CD14-positive monocyte (primary cell): ENCODE measurements around the gene HIBADH. TPM values are rescaled to one million over a fixed set of nuclear protein-coding genes. Genes with fewer than 3 reads are reported as not detected.

Experiments used
- DNase-seq, 3 donors: peaks; one replicate each; pipeline ENCODE4 v3.0.0-alpha.2; 2011 to 2022
- H2AFZ ChIP-seq: 2 replicates; pipeline ENCODE4 v1.6.0; 2012; ENCODE audit warnings: mild to moderate bottlenecking, low read depth, low read length, inconsistent platforms; ENCODE audit not compliant: insufficient read depth, poor library complexity, severe bottlenecking
- H3K27ac ChIP-seq, 2 donors: 1 replicate in 1 of 2; 2 replicates in 1 of 2; pipeline ENCODE4 v1.5.1; 2012 to 2013; ENCODE audit warnings: low read length in 2 of 2, control low read depth in 1 of 2, inconsistent platforms in 1 of 2, low read depth in 1 of 2, mild to moderate bottlenecking in 1 of 2
- H3K27me3 ChIP-seq, 2 donors: one replicate each; pipeline versions ENCODE4 v1.6.0 to v1.6.1; 2011 to 2013; ENCODE audit warnings: low read length in 2 of 2; ENCODE audit not compliant: control insufficient read depth in 2 of 2, insufficient read depth in 2 of 2
- H3K36me3 ChIP-seq, 2 donors: replicated peaks in 1 of 2; 1 replicate in 1 of 2; 2 replicates in 1 of 2; pipeline versions ENCODE4 v1.5.1 to v1.6.1; 2012 to 2013; ENCODE audit warnings: low read length in 2 of 2, control low read depth in 1 of 2, inconsistent platforms in 1 of 2, mild to moderate bottlenecking in 1 of 2; ENCODE audit not compliant: insufficient read depth in 2 of 2, control insufficient read depth in 1 of 2
- H3K4me1 ChIP-seq, 2 donors: 1 replicate in 1 of 2; 2 replicates in 1 of 2; pipeline versions ENCODE4 v1.5.1 to v1.6.1; 2012 to 2013; ENCODE audit warnings: low read length in 2 of 2, control low read depth in 1 of 2, inconsistent platforms in 1 of 2, mild to moderate bottlenecking in 1 of 2, moderate library complexity in 1 of 2; ENCODE audit not compliant: insufficient read depth in 2 of 2, control insufficient read depth in 1 of 2
- H3K4me2 ChIP-seq: replicated peaks from 2 replicates; pipeline ENCODE3; 2012; ENCODE audit warnings: low read length, moderate library complexity, mild to moderate bottlenecking; ENCODE audit not compliant: poor library complexity, severe bottlenecking; ENCODE audit errors: extremely low read depth
- H3K4me3 ChIP-seq, 3 experiments: fragments of 200-600 bp in 1 of 3; sonication (generic) in 1 of 3; replicated peaks in 1 of 3; 1 replicate in 2 of 3; 2 replicates in 1 of 3; pipeline ENCODE4 v1.5.1; 2011 to 2013; ENCODE audit warnings: low read length in 3 of 3, mild to moderate bottlenecking in 3 of 3, control low read depth in 2 of 3, low read depth in 2 of 3, inconsistent platforms in 1 of 3, moderate library complexity in 1 of 3
- H3K79me2 ChIP-seq: 2 replicates; pipeline ENCODE4 v1.6.0; 2012; ENCODE audit warnings: mild to moderate bottlenecking, control low read depth, inconsistent platforms, low read length, moderate library complexity; ENCODE audit not compliant: insufficient read depth
- H3K9ac ChIP-seq: 2 replicates; pipeline ENCODE4 v1.6.0; 2017; ENCODE audit warnings: low read length, mild to moderate bottlenecking; ENCODE audit not compliant: insufficient read depth, poor library complexity, severe bottlenecking
- H3K9me3 ChIP-seq, 2 donors: replicated peaks in 1 of 2; 1 replicate in 1 of 2; 2 replicates in 1 of 2; pipeline versions ENCODE4 v1.5.1 to v1.6.1; 2012 to 2013; ENCODE audit warnings: low read length in 2 of 2, control low read depth in 1 of 2; ENCODE audit not compliant: control insufficient read depth in 1 of 2, insufficient read depth in 1 of 2
- H4K20me1 ChIP-seq: 2 replicates; pipeline ENCODE4 v1.6.0; 2012; ENCODE audit warnings: mild to moderate bottlenecking, low read length, control low read depth, moderate library complexity; ENCODE audit not compliant: insufficient read depth
- H3K27ac Mint-ChIP-seq, 7 donors: one replicate each; pipeline ENCODE4 v1.8.0; 2020; ENCODE audit warnings: mild to moderate bottlenecking in 7 of 7, mixed read lengths in 7 of 7, moderate library complexity in 6 of 7, inconsistent platforms in 2 of 7
- H3K27me3 Mint-ChIP-seq, 3 donors: one replicate each; pipeline ENCODE4 v1.8.0; 2021 to 2022; ENCODE audit warnings: low read depth in 3 of 3, mild to moderate bottlenecking in 3 of 3, mixed read lengths in 3 of 3, moderate library complexity in 3 of 3, inconsistent platforms in 1 of 3
- H3K36me3 Mint-ChIP-seq, 2 donors: one replicate each; pipeline ENCODE4 v1.8.0; 2020; ENCODE audit warnings: mixed read lengths in 2 of 2, inconsistent platforms in 1 of 2, mild to moderate bottlenecking in 1 of 2
- H3K4me1 Mint-ChIP-seq: one replicate; pipeline ENCODE4 v1.8.0; 2020; ENCODE audit warnings: mild to moderate bottlenecking, mixed read lengths
- H3K4me3 Mint-ChIP-seq, 2 donors: one replicate each; pipeline ENCODE4 v1.8.0; 2020; ENCODE audit warnings: mild to moderate bottlenecking in 2 of 2, mixed read lengths in 2 of 2, moderate library complexity in 1 of 2
- H3K9me3 Mint-ChIP-seq, 7 donors: one replicate each; pipeline ENCODE4 v1.8.0; 2020 to 2022; ENCODE audit warnings: mixed read lengths in 7 of 7, mild to moderate bottlenecking in 6 of 7, moderate library complexity in 6 of 7, inconsistent platforms in 2 of 7
- WGBS: methylation state at CpG from one replicate; pipeline ENCODE4 v1.1.5; 2013; ENCODE audit warnings: missing lambda C conversion rate; ENCODE audit not compliant: insufficient coverage; 5-methylcytosine and 5-hydroxymethylcytosine counted together
- intact Hi-C, 2 donors: fragments of 100-400 bp; cut with micrococcal nuclease; formaldehyde crosslinking; loops; one replicate each; pipeline versions ENCODE4 v1.15.0 to v1.15.1; 2023
- polyA plus RNA-seq, 3 donors: library from polyadenylated mRNA; depleted of rRNA in 1 of 3; unstranded in 2 of 3; stranded (reverse) in 1 of 3; fragments of 300-500 nt in 2 of 3; fragments of >200 nt in 1 of 3; fragmentation: Illumina TruSeq in 2 of 3; gene quantifications; 1 replicate in 2 of 3; 2 replicates in 1 of 3; pipeline ENCODE4 v1.2.3, GENCODE V29; 2012 to 2021
- TF ChIP-seq, protein P1 (sequence below): fragments of 200-600 bp; IDR thresholded peaks from one replicate; pipeline ENCODE4 v1.8.0; 2022; ENCODE audit warnings: antibody characterized with exemption, mild to moderate bottlenecking

The HIBADH gene
- polyA plus RNA-seq, 3 donors, result 8.9 to 29.1 (median 26.5) TPM

DNA sequence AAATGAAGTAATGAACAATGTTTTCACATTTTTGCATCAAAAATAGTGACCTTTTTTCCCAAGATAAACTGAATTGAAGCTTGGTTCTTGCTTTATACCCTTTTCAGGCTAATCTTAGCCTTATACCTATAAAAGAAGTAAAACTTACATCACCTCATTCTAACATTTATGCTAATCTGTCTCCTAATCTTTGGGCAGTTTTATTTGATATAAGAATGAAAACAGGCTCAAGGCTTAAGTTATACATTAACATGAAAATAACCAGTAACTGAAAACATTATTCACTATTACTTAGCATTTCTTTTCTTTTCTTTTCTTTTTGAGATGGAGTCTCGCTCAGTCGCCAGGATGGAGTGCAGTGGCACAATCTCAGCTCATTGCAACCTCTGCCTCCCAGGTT, 113.1 kb downstream of the HIBADH start:
- H3K9me3 ChIP-seq, result no peaks in the 10 kb centered on the region
- Mint-ChIP-seq H3K4me1 (no peaks in the 10 kb centered on the region), H3K27me3 (no peaks in the 10 kb centered on the region), H3K4me3 (no peak overlapping the region), H3K9me3 (no peaks in the 10 kb centered on the region), H3K27ac (no peak overlapping the region), H3K36me3 (no peaks in the 10 kb centered on the region)
- H3K9ac ChIP-seq, result no peak overlapping the region
- no peaks in the 10 kb centered on the region for H3K4me1 ChIP-seq
- H3K79me2 ChIP-seq, result no peaks in the 10 kb centered on the region
- H3K4me2 ChIP-seq, result no peak overlapping the region
- no peak overlapping the region for H3K27ac ChIP-seq
- 100% methylated on average over 2 of the region's 2 CpGs for WGBS
- no peaks in the 10 kb centered on the region for H4K20me1 ChIP-seq
- DNase-seq, result no peak
- no peak overlapping the region for H3K4me3 ChIP-seq
- no peak overlapping the region for H2AFZ ChIP-seq
- TF ChIP-seq, protein P1, sequence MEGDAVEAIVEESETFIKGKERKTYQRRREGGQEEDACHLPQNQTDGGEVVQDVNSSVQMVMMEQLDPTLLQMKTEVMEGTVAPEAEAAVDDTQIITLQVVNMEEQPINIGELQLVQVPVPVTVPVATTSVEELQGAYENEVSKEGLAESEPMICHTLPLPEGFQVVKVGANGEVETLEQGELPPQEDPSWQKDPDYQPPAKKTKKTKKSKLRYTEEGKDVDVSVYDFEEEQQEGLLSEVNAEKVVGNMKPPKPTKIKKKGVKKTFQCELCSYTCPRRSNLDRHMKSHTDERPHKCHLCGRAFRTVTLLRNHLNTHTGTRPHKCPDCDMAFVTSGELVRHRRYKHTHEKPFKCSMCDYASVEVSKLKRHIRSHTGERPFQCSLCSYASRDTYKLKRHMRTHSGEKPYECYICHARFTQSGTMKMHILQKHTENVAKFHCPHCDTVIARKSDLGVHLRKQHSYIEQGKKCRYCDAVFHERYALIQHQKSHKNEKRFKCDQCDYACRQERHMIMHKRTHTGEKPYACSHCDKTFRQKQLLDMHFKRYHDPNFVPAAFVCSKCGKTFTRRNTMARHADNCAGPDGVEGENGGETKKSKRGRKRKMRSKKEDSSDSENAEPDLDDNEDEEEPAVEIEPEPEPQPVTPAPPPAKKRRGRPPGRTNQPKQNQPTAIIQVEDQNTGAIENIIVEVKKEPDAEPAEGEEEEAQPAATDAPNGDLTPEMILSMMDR, result no peak
- no peaks in the 10 kb centered on the region for H3K36me3 ChIP-seq
- no peaks in the 10 kb centered on the region for H3K27me3 ChIP-seq
- intact Hi-C loops, result no loop called here

DNA sequence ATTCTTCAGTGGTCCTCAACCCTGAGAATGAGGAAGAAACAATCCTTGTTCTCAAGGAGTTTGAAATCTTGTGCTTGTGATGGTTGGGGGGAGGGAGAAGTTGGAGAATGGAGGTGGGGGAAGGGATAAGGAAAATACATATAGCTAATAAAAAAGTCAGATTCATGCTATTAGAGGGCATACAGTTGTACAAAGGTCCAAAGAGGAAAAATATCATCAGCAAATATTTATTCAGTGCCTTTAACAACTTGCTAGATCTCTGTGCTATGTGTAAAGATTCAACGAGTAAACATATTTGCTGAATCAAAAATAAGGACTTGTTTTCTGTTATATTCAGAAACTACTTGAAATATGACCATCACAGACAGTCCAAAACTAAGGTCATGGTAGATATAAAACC, 114.4 kb downstream of the HIBADH start:
- Mint-ChIP-seq H3K4me1 (no peaks in the 10 kb centered on the region), H3K9me3 (no peaks in the 10 kb centered on the region), H3K4me3 (no peak overlapping the region), H3K36me3 (no peaks in the 10 kb centered on the region), H3K27me3 (no peaks in the 10 kb centered on the region), H3K27ac (no peak overlapping the region)
- no peak for DNase-seq
- intact Hi-C loops, result no loop called here
- no peak overlapping the region for H3K27ac ChIP-seq
- no peaks in the 10 kb centered on the region for H3K79me2 ChIP-seq
- no peak overlapping the region for H3K4me3 ChIP-seq
- no CpG with 5 or more reads among the region's 1 CpG for WGBS
- H3K4me2 ChIP-seq, result no peak overlapping the region
- no peaks in the 10 kb centered on the region for H3K36me3 ChIP-seq
- no peak overlapping the region for H3K9ac ChIP-seq
- H2AFZ ChIP-seq, result no peak overlapping the region
- TF ChIP-seq, protein P1, result no peak
- H3K27me3 ChIP-seq, result no peaks in the 10 kb centered on the region
- H4K20me1 ChIP-seq, result no peaks in the 10 kb centered on the region
- H3K4me1 ChIP-seq, result no peaks in the 10 kb centered on the region
- H3K9me3 ChIP-seq, result no peaks in the 10 kb centered on the region
